GM12878 (cell line): ENCODE data around the gene IFT22. TPM values are rescaled to one million over a fixed set of nuclear protein-coding genes. Genes with fewer than 3 reads are reported as not detected.
"Not testable (repeated sequence)": the region's sequence is repeated elsewhere in the genome, so short reads cannot be mapped to it uniquely, and the experiment has no call there.

Source experiments
- ATAC-seq: fragments of 200-7000 bp; cut with Tn5 transposase; 3 replicates; pipeline ENCODE4 v1.9.1; 2020; ENCODE audit warnings: mild to moderate bottlenecking, moderate library complexity
- BruUV-seq: library from RNA; stranded (reverse); fragments of 400-500 nt; replicated peaks from 2 replicates; lab custom pipeline; 2021; lab: Mats Ljungman, UMichigan
- CTCF ChIA-PET: fragments of 300-600 bp; sonication (Branson Sonifier 250); formaldehyde crosslinking; extraction: SDS; loops from one replicate; lab custom pipeline; 2021; ENCODE audit warnings: inconsistent platforms; lab: Yijun Ruan, JAX
- POLR2A ChIA-PET: fragments of 350-600 bp; formaldehyde crosslinking; extraction: SDS; loops from one replicate; lab custom pipeline; 2021; ENCODE audit warnings: inconsistent platforms; lab: Charles Lee
- RAD21 ChIA-PET: fragments of 300-600 bp; sonication (Branson Sonifier 250); formaldehyde crosslinking; loops from one replicate; lab custom pipeline; 2023; ENCODE audit warnings: antibody characterized with exemption; ENCODE audit not compliant: unreplicated experiment; lab: Charles Lee
- SMC1A ChIA-PET: fragments of 300-600 bp; sonication (Branson Sonifier 250); formaldehyde crosslinking; loops from one replicate; lab custom pipeline; 2023; ENCODE audit not compliant: unreplicated experiment, uncharacterized antibody; lab: Charles Lee
- DNase-seq: peaks from one replicate; pipeline ENCODE4 v3.0.0-alpha.2; 2011; ENCODE audit warnings: low read depth, low spot score
- FAIRE-seq: peaks from 3 replicates; lab custom pipeline; 2011; peaks lifted over from hg19 to GRCh38; lab: Jason Lieb, UNC
- H2AFZ ChIP-seq: 2 replicates; pipeline ENCODE4 v1.6.0; 2011; ENCODE audit warnings: low read depth, low read length, control low read depth; ENCODE audit not compliant: control insufficient read depth
- H3K27ac ChIP-seq: 2 replicates; pipeline ENCODE4 v1.5.1; 2011; ENCODE audit warnings: control low read depth; ENCODE audit not compliant: control insufficient read depth, insufficient read depth
- H3K27me3 ChIP-seq, 2 experiments: replicated peaks in 1 of 2; 2 replicates each; pipeline versions ENCODE4 v1.6.0 to v1.6.1; 2011; ENCODE audit warnings: low read length in 1 of 2; ENCODE audit not compliant: control insufficient read depth in 2 of 2, insufficient read depth in 2 of 2
- H3K36me3 ChIP-seq, 2 experiments: 2 replicates each; pipeline ENCODE4 v1.5.1; 2011; ENCODE audit warnings: low read length in 1 of 2; ENCODE audit not compliant: control insufficient read depth in 2 of 2, insufficient read depth in 2 of 2
- H3K4me1 ChIP-seq: 2 replicates; pipeline ENCODE4 v1.6.1; 2011; ENCODE audit warnings: mild to moderate bottlenecking, low read length, moderate library complexity, mixed read lengths; ENCODE audit not compliant: control insufficient read depth, insufficient read depth
- H3K4me2 ChIP-seq: 2 replicates; pipeline ENCODE4 v1.6.0; 2011; ENCODE audit warnings: control low read depth; ENCODE audit not compliant: control insufficient read depth, insufficient read depth
- H3K4me3 ChIP-seq: fragments of 200-600 bp; sonication (generic); 2 replicates; pipeline ENCODE4 v1.5.1; 2016
- H3K79me2 ChIP-seq: 2 replicates; pipeline ENCODE4 v1.6.0; 2011; ENCODE audit warnings: low read length; ENCODE audit not compliant: control insufficient read depth, insufficient read depth
- H3K9ac ChIP-seq: 2 replicates; pipeline ENCODE4 v1.8.0; 2011; ENCODE audit warnings: low read length, control low read depth, mixed read lengths; ENCODE audit not compliant: control insufficient read depth, insufficient read depth
- H3K9me3 ChIP-seq: replicated peaks from 3 replicates; pipeline ENCODE4 v1.5.1; 2011; ENCODE audit warnings: mild to moderate bottlenecking, low read length; ENCODE audit not compliant: control insufficient read depth, insufficient read depth
- H4K20me1 ChIP-seq: 2 replicates; pipeline ENCODE4 v1.6.0; 2011; ENCODE audit not compliant: control insufficient read depth, insufficient read depth
- BACH1 ChIP-seq: fragments of 450-650 bp; IDR thresholded peaks from 2 replicates; pipeline ENCODE4 v1.6.1; 2017; ENCODE audit warnings: mild to moderate bottlenecking, borderline replicate concordance
- BHLHE40 ChIP-seq, 2 experiments: fragments of 450-650 bp in 1 of 2; IDR thresholded peaks; 2 replicates each; pipeline ENCODE4 v1.6.1; 2011 to 2017; ENCODE audit warnings: low read depth in 2 of 2, borderline replicate concordance in 1 of 2, improper control_type of control experiment in 1 of 2, low read length in 1 of 2, mild to moderate bottlenecking in 1 of 2
- CBFB ChIP-seq: IDR thresholded peaks from 2 replicates; pipeline ENCODE4 v1.6.1; 2016; ENCODE audit warnings: antibody characterized with exemption, low read depth
- E2F4 ChIP-seq: IDR thresholded peaks from 2 replicates; pipeline ENCODE4 v1.6.1; 2012; ENCODE audit warnings: low read depth, low read length, improper control_type of control experiment
- ETV6 ChIP-seq, 2 experiments: fragments of 450-650 bp in 1 of 2; IDR thresholded peaks in 1 of 2; conservative IDR thresholded peaks in 1 of 2; 2 replicates each; pipeline ENCODE4 v1.6.1; 2014; ENCODE audit warnings: antibody characterized with exemption in 1 of 2, borderline replicate concordance in 1 of 2, low read depth in 1 of 2, mild to moderate bottlenecking in 1 of 2, moderate library complexity in 1 of 2
- IKZF1 ChIP-seq: fragments of 450-650 bp; conservative IDR thresholded peaks from 2 replicates; pipeline ENCODE4 v1.6.1; 2017; ENCODE audit warnings: antibody characterized with exemption, mild to moderate bottlenecking
- MLLT1 ChIP-seq: fragments of 450-650 bp; IDR thresholded peaks from 2 replicates; pipeline ENCODE4 v1.6.1; 2016; ENCODE audit warnings: mild to moderate bottlenecking
- NR2C1 ChIP-seq: fragments of 450-650 bp; IDR thresholded peaks from 2 replicates; pipeline ENCODE4 v1.6.1; 2017; ENCODE audit warnings: antibody characterized with exemption, mild to moderate bottlenecking, moderate library complexity
- RCOR1 ChIP-seq: conservative IDR thresholded peaks from 2 replicates; pipeline ENCODE4 v1.6.1; 2012; ENCODE audit warnings: low read depth, low read length, improper control_type of control experiment
- SIN3A ChIP-seq: IDR thresholded peaks from 2 replicates; pipeline ENCODE4 v1.6.1; 2012; ENCODE audit warnings: low read depth, low read length, improper control_type of control experiment
- SKIL ChIP-seq: fragments of 450-650 bp; IDR thresholded peaks from 2 replicates; pipeline ENCODE4 v1.6.1; 2017; ENCODE audit warnings: mild to moderate bottlenecking, low read depth, inconsistent platforms; ENCODE audit not compliant: poor library complexity, severe bottlenecking
- WGBS: methylation state at CpG from one replicate; pipeline ENCODE4 v1.1.6; 2016; ENCODE audit warnings: low lambda C conversion rate; ENCODE audit not compliant: insufficient replicate concordance, insufficient coverage; ENCODE audit errors: missing lambda C conversion rate; 5-methylcytosine and 5-hydroxymethylcytosine counted together
- in situ Hi-C: fragments of 300-500 bp; cut with MboI; formaldehyde crosslinking; loops from 9 replicates; pipeline ENCODE4 v1.14.3; 2018; ENCODE audit warnings: mixed read lengths
- intact Hi-C: fragments of 100-400 bp; cut with micrococcal nuclease; formaldehyde crosslinking; loops from one replicate; pipeline ENCODE4 v1.14.2; 2022; ENCODE audit not compliant: unreplicated experiment
- polyA plus RNA-seq, 11 experiments: library from polyadenylated mRNA; depleted of rRNA in 4 of 11; unstranded in 6 of 11; stranded (reverse) in 5 of 11; fragments of >200 nt; fragmentation: Nextera tagmentation in 4 of 11; fragmentation: Illumina TruSeq in 1 of 11; extraction: Ambion mirVana in 4 of 11; extraction: Trizol in 1 of 11; gene quantifications; 1 replicate in 1 of 11; 2 replicates in 10 of 11; pipeline versions ENCODE4 v1.2.1 to v1.2.3, GENCODE V29; 2011 to 2016; ENCODE audit warnings: inconsistent platforms in 2 of 11, missing spikeins in 2 of 11, low read depth in 1 of 11
- total RNA-seq, 4 experiments: library from RNA; depleted of rRNA in 3 of 4; stranded (reverse); fragments of >200 nt in 3 of 4; fragmentation: Illumina TruSeq in 1 of 4; extraction: Trizol in 1 of 4; gene quantifications; 2 replicates each; pipeline versions ENCODE4 v1.2.1 to v1.2.3, GENCODE V29; 2013 to 2021

The IFT22 gene
- total and polyA plus RNA-seq, 10 of the 15 experiments (the other 5 are each of a cell fraction or from before 2014, with no cell fraction given), result 10.1 to 25.7 (median 19.0) TPM

GRCh38 chr7:101289687-101290086 lies 31.9 kb downstream of the IFT22 start:
- H3K4me1 ChIP-seq, H3K4me3 ChIP-seq, H3K27me3 ChIP-seq, H3K4me2 ChIP-seq, H2AFZ ChIP-seq, H4K20me1 ChIP-seq, H3K27ac ChIP-seq, POLR2A ChIA-PET, H3K9ac ChIP-seq, H3K9me3 ChIP-seq, BruUV-seq, intact Hi-C loops, H3K36me3 ChIP-seq, H3K79me2 ChIP-seq: not testable (repeated sequence)
- CTCF ChIA-PET, result interaction anchor here (0.7 to 6.1 kb wide), 17 partner anchors 10 to 1314 kb away, joined by 3 to 97 read pairs (median 4); partner anchors contain the start of genes AZGP1, FIS1, IFT22 and PLOD3
- ATAC-seq (peak; percentile 96), FAIRE-seq (peak; percentile 86), DNase-seq (peak; percentile 30)
- TF ChIP-seq BHLHE40 (IDR thresholded peaks at IDR 0.05; ENCODE audit: borderline replicate concordance in 1 of 2, low read depth in 2 of 2, low read length in 1 of 2) (peak in 1 of 2 experiments; percentile 48; a peak in 1 of 4 replicates), IKZF1 (0 out of 2 replicates have a peak, but pooled peaks have one; percentile 10)
- in situ Hi-C loops, result loop anchor here (5.0 kb wide), 1 partner anchor 1307 kb away; no protein-coding TSS in a partner anchor
- RAD21 ChIA-PET, result interaction anchor here (0.5 to 2.4 kb wide), 6 partner anchors 32 to 148 kb away, joined by 3 to 16 read pairs (median 4); partner anchors contain the start of gene IFT22
- SMC1A ChIA-PET, result interaction anchor here (0.6 to 3.8 kb wide), 5 partner anchors 41 to 521 kb away, joined by 3 to 31 read pairs (median 5); no protein-coding TSS in a partner anchor
- 18% methylated on average over 4 of the region's 4 CpGs for WGBS

GRCh38 chr7:101288439-101288838 lies 33.2 kb downstream of the IFT22 start:
- H2AFZ ChIP-seq, result no peak overlapping the region
- DNase-seq, result no peak
- ChIA-PET CTCF (interaction anchor here (1.0 to 6.1 kb wide), 3 partner anchors 44 to 146 kb away, joined by 3 to 97 read pairs (median 5); partner anchors contain the start of gene FIS1), POLR2A (no interaction called here), RAD21 (no interaction called here), SMC1A (interaction anchor here (0.6 kb wide), 1 partner anchor 77 kb away, joined by 3 read pairs; no protein-coding TSS in a partner anchor)
- H3K9ac ChIP-seq, result no peak overlapping the region
- no peak for ATAC-seq
- no peak overlapping the region for H3K27ac ChIP-seq
- H3K79me2 ChIP-seq, result no peaks in the 10 kb centered on the region
- no peaks in the 10 kb centered on the region; a peak in 2 of 4 replicates for H3K27me3 ChIP-seq
- no peaks in the 10 kb centered on the region for H3K36me3 ChIP-seq
- no peak overlapping the region for H3K4me3 ChIP-seq
- 8% methylated on average over 3 of the region's 3 CpGs for WGBS
- no peaks in the 10 kb centered on the region for H4K20me1 ChIP-seq
- no peaks in the 10 kb centered on the region for H3K4me1 ChIP-seq
- intact Hi-C loops (no loop called here), in situ Hi-C loops (loop anchor here (5.0 kb wide), 1 partner anchor 1306 kb away; no protein-coding TSS in a partner anchor)
- BruUV-seq, result no TSS peak
- H3K9me3 ChIP-seq, result no peaks in the 10 kb centered on the region
- no peak for FAIRE-seq
- no peak overlapping the region for H3K4me2 ChIP-seq
- no peak for TF ChIP-seq ETV6 (conservative IDR thresholded peaks at IDR 0.05 in 1 of 2, IDR thresholded peaks at IDR 0.05 in 1 of 2; ENCODE audit: borderline replicate concordance in 1 of 2, low read depth in 1 of 2)
- TF ChIP-seq CBFB, result no peak
- TF ChIP-seq SIN3A, result no peak
- TF ChIP-seq RCOR1, result no peak
- no peak for TF ChIP-seq E2F4
- no peak for TF ChIP-seq BACH1
- TF ChIP-seq SKIL, result no peak
- no peak for TF ChIP-seq MLLT1
- no peak for TF ChIP-seq NR2C1
